Inferior parietal cortex (tissue), 1 donor: ENCODE data around the gene FLT1.
A peak's percentile ranks its signal among the peaks of the same experiment; 100 is the strongest.

Source experiments
- DNase-seq: peaks from one replicate; pipeline ENCODE4 v3.0.0-alpha.2; 2016; ENCODE audit errors: extremely low spot score

The FLT1 gene

GRCh38 chr13:28346154-28346553 lies 148.8 kb downstream of the FLT1 start:
- no peak for DNase-seq

- no peak for DNase-seq
Measured at GRCh38 chr13:28344163-28344562, 150.8 kb downstream of the FLT1 start.

GRCh38 chr13:28342251-28342650 lies 152.7 kb downstream of the FLT1 start:
- no peak for DNase-seq

DNA sequence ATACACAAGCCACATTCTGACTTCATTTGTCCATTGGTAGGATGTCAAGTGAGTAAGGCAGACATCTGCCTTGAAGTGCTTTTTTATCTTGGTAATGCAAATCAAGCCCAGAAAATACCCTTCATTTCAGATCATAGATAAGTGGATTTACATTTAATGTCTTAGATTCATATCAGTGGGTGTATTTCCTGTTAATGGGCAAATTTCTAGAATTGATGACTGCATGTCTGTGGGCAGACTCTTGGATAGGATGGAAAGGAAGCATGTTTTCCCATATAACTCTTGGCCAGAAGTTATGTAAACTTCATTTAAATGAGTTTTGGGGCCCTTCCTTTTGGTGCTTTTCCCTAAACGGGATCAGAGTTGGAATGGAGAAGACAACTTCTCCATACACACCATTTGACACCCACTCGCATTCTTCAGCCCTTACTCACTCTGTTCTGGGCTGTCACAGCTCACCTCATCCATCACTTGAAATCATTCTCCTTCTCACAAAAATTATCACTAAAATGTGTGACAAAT lies 154.6 kb downstream of the FLT1 start:
- no peak for DNase-seq

GRCh38 chr13:28339419-28339818 lies 155.5 kb downstream of the FLT1 start:
- DNase-seq: no peak

- no peak for DNase-seq
Measured at GRCh38 chr13:28338742-28339141, 156.2 kb downstream of the FLT1 start.

DNA sequence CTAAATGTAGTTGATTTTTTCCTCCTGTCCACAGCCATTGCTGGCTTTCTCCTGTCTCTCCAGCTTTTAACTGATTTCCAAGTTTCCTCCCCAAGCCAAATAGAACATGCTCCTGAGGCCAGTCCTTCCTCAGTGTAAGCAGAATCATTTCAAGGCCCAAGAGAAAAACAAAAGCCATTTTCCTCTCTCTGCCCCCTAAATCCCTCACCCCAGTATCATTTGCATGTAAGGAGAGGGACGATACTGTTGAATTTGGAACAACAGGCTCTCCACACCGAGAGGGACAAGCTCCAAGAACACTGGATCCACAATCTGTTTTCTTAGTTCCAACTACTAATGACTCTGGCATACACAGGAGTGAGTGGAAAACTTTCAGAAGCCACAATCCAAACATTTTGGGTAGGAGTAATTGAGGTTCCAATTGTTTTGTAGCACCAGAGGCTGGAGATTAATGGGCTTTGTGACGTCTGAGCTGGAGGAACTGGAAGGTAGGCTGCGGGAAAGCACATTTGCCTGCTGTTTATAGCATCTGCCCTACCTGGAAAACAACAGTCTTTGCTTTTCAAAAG lies 156.8 kb downstream of the FLT1 start:
- DNase-seq: no peak

DNA sequence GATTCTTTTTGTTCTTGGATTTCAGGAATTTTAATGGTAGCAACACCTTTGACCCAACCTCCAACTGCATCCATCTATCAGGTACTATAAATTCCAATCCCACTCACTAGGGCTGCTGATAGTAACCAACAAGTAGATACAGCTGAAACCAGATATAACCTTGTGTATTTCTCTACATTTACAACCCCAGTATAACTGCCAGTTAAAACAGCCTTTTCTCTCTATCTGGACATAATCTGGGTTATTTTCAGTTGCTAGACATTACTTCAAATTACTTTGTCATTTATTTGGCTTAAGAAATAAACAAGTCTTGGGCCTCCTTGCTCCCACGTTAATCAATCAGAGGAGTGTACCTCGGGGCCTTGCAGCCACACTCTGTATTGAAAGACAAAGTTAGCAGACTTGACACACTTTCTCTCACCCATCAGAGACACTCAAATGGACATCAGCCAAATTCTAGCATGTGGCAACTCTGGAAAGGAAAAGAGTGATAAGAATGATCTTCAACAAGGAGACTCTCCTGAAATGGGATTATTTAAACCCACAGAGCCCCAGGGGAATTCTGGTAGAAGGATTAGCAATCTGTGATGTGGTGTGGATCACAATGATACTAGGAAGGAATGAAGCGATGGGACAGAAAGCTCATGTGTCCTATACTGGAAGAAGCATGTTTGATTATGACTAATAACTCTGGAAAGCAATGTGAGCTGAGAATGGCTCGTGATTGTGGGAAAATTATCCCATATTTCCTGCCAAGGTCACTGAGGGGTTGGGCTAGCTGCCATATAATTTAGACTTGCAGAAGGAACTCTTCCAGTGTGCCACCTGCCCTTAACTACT lies 157.5 kb downstream of the FLT1 start:
- no peak for DNase-seq

GRCh38 chr13:28336193-28336657 lies 158.7 kb downstream of the FLT1 start:
- no peak for DNase-seq

DNA sequence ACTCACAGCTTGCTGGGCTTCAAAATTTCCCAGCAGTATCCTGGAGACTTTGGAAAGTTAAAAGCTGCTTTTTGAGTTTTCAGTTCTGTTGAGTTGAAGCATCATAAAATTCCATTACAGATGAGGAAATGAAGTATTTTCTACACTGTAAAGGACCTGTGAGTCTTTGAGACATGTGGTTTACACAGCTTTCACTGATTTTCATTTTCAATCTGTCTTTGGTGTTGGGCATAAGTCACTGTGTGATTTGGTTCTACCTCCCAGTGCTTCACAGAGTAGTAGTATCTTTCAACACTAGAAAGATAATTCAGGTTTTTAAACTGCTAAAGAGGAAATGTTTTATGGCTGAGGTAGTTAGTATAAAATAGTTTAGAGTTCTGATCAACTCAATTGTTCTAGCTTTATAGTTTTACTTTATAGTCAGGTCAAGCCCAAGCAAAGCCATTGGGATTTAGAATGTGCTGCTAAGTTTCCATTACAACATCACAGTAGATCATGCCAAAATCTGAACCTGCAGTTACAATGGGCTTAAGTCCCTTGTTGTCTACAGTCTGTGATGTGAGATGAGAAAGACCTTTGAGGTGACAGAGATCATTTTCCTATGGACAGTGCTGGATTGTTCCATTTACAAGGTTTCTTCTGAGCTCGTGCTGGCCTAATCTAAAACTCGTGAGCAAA lies 161.6 kb downstream of the FLT1 start:
- no peak for DNase-seq

GRCh38 chr13:28329395-28330158 lies 165.4 kb downstream of the FLT1 start:
- no peak for DNase-seq

DNA sequence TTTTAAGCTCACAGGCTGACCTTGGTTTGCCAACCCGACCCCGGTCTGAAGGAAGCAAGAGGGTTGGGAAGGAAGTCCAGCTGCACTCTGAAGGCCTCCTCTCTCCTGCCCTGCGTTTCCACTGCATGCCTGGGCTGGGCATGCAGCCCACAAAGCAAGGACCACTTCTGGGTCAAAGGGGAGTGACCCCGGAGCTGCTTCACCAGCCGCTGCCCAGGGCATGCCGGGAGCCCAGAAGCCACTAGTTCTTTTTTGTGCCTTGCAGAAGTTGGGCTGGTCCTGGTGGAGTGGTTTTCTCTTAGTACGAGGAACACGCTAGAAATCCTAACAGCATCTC lies 166.7 kb downstream of the FLT1 start:
- DNase-seq: no peak

GRCh38 chr13:28327373-28328270 lies 167.3 kb downstream of the FLT1 start:
- DNase-seq: no peak

DNA sequence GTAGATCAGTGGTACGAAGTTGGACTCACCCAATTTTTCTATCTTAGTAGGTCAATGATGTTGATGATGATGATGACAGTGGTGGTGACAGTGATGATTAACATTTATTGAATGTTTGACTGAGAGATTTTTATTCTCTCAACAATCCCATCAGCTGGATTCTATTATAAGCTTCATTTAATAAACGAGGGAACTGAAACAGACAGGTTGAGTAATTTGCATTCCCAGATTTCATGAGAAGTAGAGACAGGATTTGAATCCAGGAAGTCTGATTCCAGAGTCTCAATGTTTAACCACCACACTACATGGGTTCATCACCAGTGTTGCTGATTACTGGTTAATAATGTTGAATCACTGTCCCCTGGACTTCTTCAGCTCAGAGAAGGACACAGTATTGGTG lies 168.9 kb downstream of the FLT1 start:
- no peak for DNase-seq

DNA sequence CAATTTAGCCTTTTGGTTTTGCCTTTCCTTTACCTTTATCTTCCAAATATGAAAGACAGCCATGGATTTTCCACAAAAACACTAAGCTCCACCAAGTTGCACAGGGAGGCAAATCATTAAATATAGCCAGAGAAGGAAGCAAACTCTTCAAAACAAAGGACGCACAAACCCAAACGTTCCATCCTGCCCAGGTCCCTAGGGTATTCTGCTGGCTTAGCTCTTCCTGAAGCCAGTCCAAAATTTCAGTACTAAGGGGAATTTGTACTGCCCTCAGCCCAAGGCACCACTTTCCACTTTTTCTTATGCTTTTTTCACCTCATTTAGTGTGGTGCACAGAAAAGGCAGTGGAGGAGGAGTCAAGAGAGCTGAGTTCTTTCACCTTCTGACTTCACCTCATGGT lies 169.9 kb downstream of the FLT1 start:
- DNase-seq: no peak

- DNase-seq: peak; percentile 69
Measured at GRCh38 chr13:28324181-28324789, 170.6 kb downstream of the FLT1 start.

- DNase-seq: no peak
Measured at GRCh38 chr13:28322256-28322905, 172.5 kb downstream of the FLT1 start.

DNA sequence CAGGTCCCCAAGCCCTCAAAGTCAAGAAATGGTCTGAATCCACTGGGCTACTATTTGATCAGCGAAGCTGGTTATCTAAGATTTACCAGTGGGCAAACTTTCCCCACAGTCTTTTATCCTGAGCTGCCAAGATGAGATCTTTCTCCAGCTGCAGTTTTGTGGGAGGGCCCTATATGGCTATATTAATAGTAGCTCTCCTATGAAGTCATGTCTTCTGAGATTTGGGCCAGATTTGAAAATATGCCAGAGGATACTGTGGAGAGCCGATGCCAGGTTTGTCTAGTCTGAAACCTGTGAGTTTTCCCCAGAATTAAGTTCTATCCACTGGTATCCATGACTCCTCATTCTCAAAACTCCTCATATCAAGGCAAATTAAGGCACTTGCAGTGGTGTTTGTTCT lies 173.2 kb downstream of the FLT1 start:
- no peak for DNase-seq

- no peak for DNase-seq
Measured at GRCh38 chr13:28320884-28321574, 173.9 kb downstream of the FLT1 start.
